ENCODE results near the gene OXT. TPM values are rescaled to one million over a fixed set of nuclear protein-coding genes. Genes with fewer than 3 reads are reported as not detected.

Gene OXT
- total and polyA plus RNA-seq, 2 of the 8 experiments (the other 6 are each of a cell fraction or from before 2014, with no cell fraction given): not detected

- H2AK5ac ChIP-seq (ENCODE audit: low read depth, low read length): no peak overlapping the region
- peaks cover 5 to 21% (median 13%) of the 10 kb centered on the region in 4 experiments; a peak in 6 of 8 replicates for H3K36me3 ChIP-seq (ENCODE audit: control insufficient read depth in 2 of 4, insufficient read depth in 4 of 4, low read length in 3 of 4)
- H2BK20ac ChIP-seq (ENCODE audit: low read length): no peak overlapping the region
- H2BK5ac ChIP-seq (ENCODE audit: low read depth, low read length): peak overlapping the region; percentile 53; the same call in 1 of the 2 replicates
- no peak overlapping the region for H3K23ac ChIP-seq (ENCODE audit: insufficient read length)
- DNase-seq (ENCODE audit: low read depth in 1 of 2, low spot score in 2 of 2): no peak
- WGBS, 2 experiments (ENCODE audit: extremely low coverage in 1 of 2, insufficient coverage in 1 of 2, insufficient read length in 1 of 2, insufficient replicate concordance in 2 of 2, low coverage in 1 of 2, low lambda C conversion rate in 2 of 2, missing lambda C conversion rate in 1 of 2): 89% methylated on average over 5 of the region's 5 CpGs; no CpG with 5 or more reads in 1 of the 2 experiments
- no peak overlapping the region for H3K27ac ChIP-seq (ENCODE audit: low read depth, low read length)
- no peak for FAIRE-seq
- H3K4me2 ChIP-seq (ENCODE audit: insufficient read depth in 1 of 2, low read depth in 2 of 2, low read length in 2 of 2): peak overlapping the region in 1 of 2 experiments; percentile 59; a peak in 1 of 4 replicates
- H2BK15ac ChIP-seq (ENCODE audit: low read length): 0 out of 2 replicates have a peak overlapping the region, but pooled peaks have one; percentile 16
- peaks cover 8% of the 10 kb centered on the region for H3K23me2 ChIP-seq (ENCODE audit: low read depth, low read length)
- no peak overlapping the region for H3K9ac ChIP-seq (replicated peaks in 1 of 4; ENCODE audit: extremely low read depth in 1 of 4, low read depth in 3 of 4, low read length in 3 of 4)
- peaks cover 5% of the 10 kb centered on the region for H3K79me1 ChIP-seq (ENCODE audit: low read depth, low read length)
- no peak overlapping the region for H2AFZ ChIP-seq (ENCODE audit: low read length)
- peaks cover 0 to 2% of the 10 kb centered on the region in 2 experiments for H4K20me1 ChIP-seq (replicated peaks in 1 of 2; ENCODE audit: control insufficient read depth in 1 of 2, insufficient read depth in 2 of 2, low read length in 2 of 2)
- no peak overlapping the region for H3K18ac ChIP-seq (ENCODE audit: extremely low read depth, low read length)
- no peaks in the 10 kb centered on the region for H3K27me3 ChIP-seq (replicated peaks in 1 of 4; ENCODE audit: control insufficient read depth in 3 of 4, extremely low read depth in 1 of 4, insufficient read depth in 3 of 4, low read length in 3 of 4)
- H3K56ac ChIP-seq (replicated peaks; ENCODE audit: insufficient read length, low read depth, low read length): no peak overlapping the region
- no peak overlapping the region for H3K4ac ChIP-seq (replicated peaks; ENCODE audit: insufficient read length, low read depth, low read length)
- peak overlapping the region; percentile 17 for H4K91ac ChIP-seq (replicated peaks; ENCODE audit: insufficient read length, low read length)
- peaks cover 2 to 12% (median 9%) of the 10 kb centered on the region in 4 experiments; a peak in 6 of 7 replicates for H3K4me1 ChIP-seq (replicated peaks in 1 of 4; ENCODE audit: control insufficient read depth in 3 of 4, insufficient read depth in 4 of 4, low read length in 3 of 4)
- no peak overlapping the region for H2BK12ac ChIP-seq (ENCODE audit: low read depth, low read length)
- no peak overlapping the region for H2BK120ac ChIP-seq (replicated peaks; ENCODE audit: low read depth, low read length)
- H4K8ac ChIP-seq (ENCODE audit: extremely low read depth, insufficient read depth, low read length): peak overlapping the region; percentile 11; the same call in 1 of the 2 replicates
- peaks cover 0 to 6% of the 10 kb centered on the region in 2 experiments; a peak in 1 of 4 replicates for H3K79me2 ChIP-seq (ENCODE audit: control insufficient read depth in 1 of 2, insufficient read depth in 2 of 2, low read length in 2 of 2)
- POLR2A ChIA-PET (ENCODE audit: partially characterized antibody): interaction anchor here (0.9 to 1.8 kb wide), 3 partner anchors 13 to 242 kb away, joined by 4 read pairs; partner anchors contain the start of genes CPXM1 and OXT
- H3K14ac ChIP-seq (ENCODE audit: insufficient read length): no peak overlapping the region
- no peak overlapping the region; a peak in 1 of 8 replicates for H3K4me3 ChIP-seq (ENCODE audit: extremely low read depth in 1 of 4, insufficient read depth in 2 of 4, low read depth in 3 of 4, low read length in 4 of 4)
- no peak overlapping the region for H4K5ac ChIP-seq (ENCODE audit: insufficient read length, low read depth, low read length)
- H3K9me3 ChIP-seq (ENCODE audit: insufficient read depth in 2 of 2, low read depth in 1 of 2, low read length in 1 of 2): no peaks in the 10 kb centered on the region
- CTCF ChIA-PET (ENCODE audit: partially characterized antibody): interaction anchor here (1.5 to 1.8 kb wide), 2 partner anchors 11 to 177 kb away, joined by 3 to 7 read pairs; no protein-coding TSS in a partner anchor
- TF ChIP-seq BACH1 (IDR thresholded peaks at IDR 0.05; ENCODE audit: low read length): no peak
- TF ChIP-seq EP300 (IDR thresholded peaks at IDR 0.05; ENCODE audit: borderline replicate concordance in 1 of 2, low read depth in 2 of 2, low read length in 2 of 2): no peak
- no peak for TF ChIP-seq ASH2L (IDR thresholded peaks at IDR 0.05; ENCODE audit: low read length)
- no peak for TF ChIP-seq POU5F1 (IDR thresholded peaks at IDR 0.05; ENCODE audit: low read depth, low read length)
- TF ChIP-seq HDAC2 (IDR thresholded peaks at IDR 0.05; ENCODE audit: borderline replicate concordance in 1 of 2, low read depth in 2 of 2, low read length in 2 of 2): no peak
- no peak for TF ChIP-seq RBBP5 (IDR thresholded peaks at IDR 0.05; ENCODE audit: borderline replicate concordance, low read depth, low read length)
Observed at GRCh38 chr20:3042625-3043024, 28.8 kb upstream of the OXT start.

All from H1 (cell line).